ENCODE measurements around the gene PIEZO1. TPM values are rescaled to one million over a fixed set of nuclear protein-coding genes. Genes with fewer than 3 reads are reported as not detected.

The PIEZO1 gene
- total and polyA plus RNA-seq, 10 of the 15 experiments (the other 5 are each of a cell fraction or from before 2014, with no cell fraction given): 1.3 to 169 (median 33.4) TPM

DNA sequence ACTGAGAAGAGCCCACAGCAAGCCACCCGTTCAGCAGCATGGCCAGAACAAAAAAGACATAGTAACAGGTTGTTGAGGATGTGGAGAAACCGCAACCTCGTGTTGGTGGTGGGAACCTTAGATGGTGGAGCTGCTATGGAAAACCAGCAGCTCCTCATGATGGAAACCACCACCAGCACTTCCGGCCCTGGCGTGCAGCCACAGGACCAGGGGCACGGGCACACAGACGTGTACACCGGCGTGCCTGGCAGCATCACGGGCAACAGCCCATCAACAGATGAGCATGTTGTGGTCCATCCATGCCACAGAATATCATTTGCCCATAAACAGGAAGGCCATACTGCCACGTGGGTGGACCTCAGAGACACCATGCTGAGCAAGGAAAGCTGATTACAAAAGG is 66.8 kb downstream of the PIEZO1 start:
- TF ChIP-seq POLR2AphosphoS5 (IDR thresholded peaks at IDR 0.05; ENCODE audit: low read length) (peak; percentile 12; the same call in 1 of the 2 replicates), MEF2B (IDR thresholded peaks at IDR 0.05; ENCODE audit: partially characterized antibody, poor library complexity, severe bottlenecking) (no peak)
- Histone ChIP-seq H4K20me1 (ENCODE audit: control insufficient read depth, insufficient read depth) (no peaks in the 10 kb centered on the region), H3K4me3 (no peak overlapping the region), H3K9ac (ENCODE audit: control insufficient read depth, insufficient read depth, low read length) (no peak overlapping the region), H3K36me3 (ENCODE audit: control insufficient read depth in 2 of 2, insufficient read depth in 2 of 2, low read length in 1 of 2) (peaks cover 13 to 65% of the 10 kb centered on the region in 2 experiments), H2AFZ (ENCODE audit: control insufficient read depth, low read depth, low read length) (no peak overlapping the region), H3K79me2 (ENCODE audit: control insufficient read depth, insufficient read depth, low read length) (no peaks in the 10 kb centered on the region), H3K4me2 (ENCODE audit: control insufficient read depth, insufficient read depth) (no peak overlapping the region), H3K27ac (ENCODE audit: control insufficient read depth, insufficient read depth) (no peak overlapping the region), H3K9me3 (replicated peaks; ENCODE audit: control insufficient read depth, insufficient read depth, low read length) (no peaks in the 10 kb centered on the region), H3K27me3 (replicated peaks in 1 of 2; ENCODE audit: control insufficient read depth in 2 of 2, insufficient read depth in 2 of 2, low read length in 1 of 2) (no peaks in the 10 kb centered on the region), H3K4me1 (ENCODE audit: control insufficient read depth, insufficient read depth, low read length) (no peaks in the 10 kb centered on the region)
- no peak for ATAC-seq
- in situ Hi-C loops (cut with MboI) (no loop called here), intact Hi-C loops (cut with micrococcal nuclease; ENCODE audit: unreplicated experiment) (no loop called here)
- ChIA-PET POLR2A (interaction anchor here (0.5 kb wide), 1 partner anchor 52 kb away, joined by 6 read pairs; no protein-coding TSS in a partner anchor), CTCF (interaction anchor here (1.6 kb wide), 1 partner anchor 19 kb away, joined by 4 read pairs; no protein-coding TSS in a partner anchor), RAD21 (ENCODE audit: unreplicated experiment) (no interaction called here), SMC1A (ENCODE audit: uncharacterized antibody, unreplicated experiment) (no interaction called here)
- no peak for DNase-seq (ENCODE audit: low read depth, low spot score)
- 85% methylated on average over 11 of the region's 11 CpGs for WGBS (ENCODE audit: insufficient coverage, insufficient replicate concordance, low lambda C conversion rate, missing lambda C conversion rate)
- no peak for FAIRE-seq
- TSS peak; percentile 54 for BruUV-seq (replicated peaks)

DNA sequence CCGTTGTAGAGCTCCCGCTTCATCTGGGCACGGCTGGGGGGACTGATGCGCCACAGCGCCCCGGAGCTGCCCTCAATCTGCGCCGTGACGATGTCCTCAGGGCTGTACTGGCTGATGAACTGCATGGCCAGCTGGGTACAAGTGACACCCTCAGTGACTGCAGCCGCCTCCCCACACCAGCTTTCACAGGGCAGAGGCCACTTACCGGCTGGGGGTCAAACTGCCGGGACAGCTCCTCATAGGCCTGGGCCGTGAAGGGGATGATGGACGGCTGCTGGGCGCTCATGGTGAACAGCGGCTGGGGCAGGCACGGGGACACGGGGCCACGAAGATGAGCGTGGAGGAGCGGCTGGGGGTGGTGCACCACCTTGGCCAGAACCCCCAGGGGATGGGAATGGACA is 68.4 kb downstream of the PIEZO1 start:
- no peak overlapping the region for H3K4me2 ChIP-seq (ENCODE audit: control insufficient read depth, insufficient read depth)
- ChIA-PET CTCF (no interaction called here), POLR2A (no interaction called here), SMC1A (ENCODE audit: uncharacterized antibody, unreplicated experiment) (no interaction called here), RAD21 (ENCODE audit: unreplicated experiment) (no interaction called here)
- no peaks in the 10 kb centered on the region for H3K27me3 ChIP-seq (replicated peaks in 1 of 2; ENCODE audit: control insufficient read depth in 2 of 2, insufficient read depth in 2 of 2, low read length in 1 of 2)
- intact Hi-C loops (cut with micrococcal nuclease; ENCODE audit: unreplicated experiment) (no loop called here), in situ Hi-C loops (cut with MboI) (no loop called here)
- DNase-seq (ENCODE audit: low read depth, low spot score) (no peak), FAIRE-seq (no peak), ATAC-seq (no peak)
- BruUV-seq (replicated peaks): no TSS peak
- H3K9ac ChIP-seq (ENCODE audit: control insufficient read depth, insufficient read depth, low read length): no peak overlapping the region
- H3K79me2 ChIP-seq (ENCODE audit: control insufficient read depth, insufficient read depth, low read length): no peaks in the 10 kb centered on the region
- H4K20me1 ChIP-seq (ENCODE audit: control insufficient read depth, insufficient read depth): no peaks in the 10 kb centered on the region
- H3K4me3 ChIP-seq: no peak overlapping the region
- peaks cover 13 to 54% of the 10 kb centered on the region in 2 experiments for H3K36me3 ChIP-seq (ENCODE audit: control insufficient read depth in 2 of 2, insufficient read depth in 2 of 2, low read length in 1 of 2)
- H2AFZ ChIP-seq (ENCODE audit: control insufficient read depth, low read depth, low read length): no peak overlapping the region
- H3K27ac ChIP-seq (ENCODE audit: control insufficient read depth, insufficient read depth): no peak overlapping the region
- 96% methylated on average over 20 of the region's 21 CpGs for WGBS (ENCODE audit: insufficient coverage, insufficient replicate concordance, low lambda C conversion rate, missing lambda C conversion rate)
- TF ChIP-seq SRF (IDR thresholded peaks at IDR 0.05; ENCODE audit: low read depth in 2 of 2, low read length in 2 of 2): no peak
- no peak for TF ChIP-seq SREBF1 (IDR thresholded peaks at IDR 0.05; ENCODE audit: low read length)
- TF ChIP-seq ZBED1 (IDR thresholded peaks at IDR 0.05; ENCODE audit: borderline replicate concordance): no peak
- no peak for TF ChIP-seq PAX5 (IDR thresholded peaks at IDR 0.05; ENCODE audit: borderline replicate concordance, low read depth, low read length)
- TF ChIP-seq, protein P1, sequence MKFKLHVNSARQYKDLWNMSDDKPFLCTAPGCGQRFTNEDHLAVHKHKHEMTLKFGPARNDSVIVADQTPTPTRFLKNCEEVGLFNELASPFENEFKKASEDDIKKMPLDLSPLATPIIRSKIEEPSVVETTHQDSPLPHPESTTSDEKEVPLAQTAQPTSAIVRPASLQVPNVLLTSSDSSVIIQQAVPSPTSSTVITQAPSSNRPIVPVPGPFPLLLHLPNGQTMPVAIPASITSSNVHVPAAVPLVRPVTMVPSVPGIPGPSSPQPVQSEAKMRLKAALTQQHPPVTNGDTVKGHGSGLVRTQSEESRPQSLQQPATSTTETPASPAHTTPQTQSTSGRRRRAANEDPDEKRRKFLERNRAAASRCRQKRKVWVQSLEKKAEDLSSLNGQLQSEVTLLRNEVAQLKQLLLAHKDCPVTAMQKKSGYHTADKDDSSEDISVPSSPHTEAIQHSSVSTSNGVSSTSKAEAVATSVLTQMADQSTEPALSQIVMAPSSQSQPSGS (IDR thresholded peaks at IDR 0.05; ENCODE audit: low read length): no peak
- no peak for TF ChIP-seq TARDBP (IDR thresholded peaks at IDR 0.05; ENCODE audit: borderline replicate concordance)
- TF ChIP-seq, protein P2, sequence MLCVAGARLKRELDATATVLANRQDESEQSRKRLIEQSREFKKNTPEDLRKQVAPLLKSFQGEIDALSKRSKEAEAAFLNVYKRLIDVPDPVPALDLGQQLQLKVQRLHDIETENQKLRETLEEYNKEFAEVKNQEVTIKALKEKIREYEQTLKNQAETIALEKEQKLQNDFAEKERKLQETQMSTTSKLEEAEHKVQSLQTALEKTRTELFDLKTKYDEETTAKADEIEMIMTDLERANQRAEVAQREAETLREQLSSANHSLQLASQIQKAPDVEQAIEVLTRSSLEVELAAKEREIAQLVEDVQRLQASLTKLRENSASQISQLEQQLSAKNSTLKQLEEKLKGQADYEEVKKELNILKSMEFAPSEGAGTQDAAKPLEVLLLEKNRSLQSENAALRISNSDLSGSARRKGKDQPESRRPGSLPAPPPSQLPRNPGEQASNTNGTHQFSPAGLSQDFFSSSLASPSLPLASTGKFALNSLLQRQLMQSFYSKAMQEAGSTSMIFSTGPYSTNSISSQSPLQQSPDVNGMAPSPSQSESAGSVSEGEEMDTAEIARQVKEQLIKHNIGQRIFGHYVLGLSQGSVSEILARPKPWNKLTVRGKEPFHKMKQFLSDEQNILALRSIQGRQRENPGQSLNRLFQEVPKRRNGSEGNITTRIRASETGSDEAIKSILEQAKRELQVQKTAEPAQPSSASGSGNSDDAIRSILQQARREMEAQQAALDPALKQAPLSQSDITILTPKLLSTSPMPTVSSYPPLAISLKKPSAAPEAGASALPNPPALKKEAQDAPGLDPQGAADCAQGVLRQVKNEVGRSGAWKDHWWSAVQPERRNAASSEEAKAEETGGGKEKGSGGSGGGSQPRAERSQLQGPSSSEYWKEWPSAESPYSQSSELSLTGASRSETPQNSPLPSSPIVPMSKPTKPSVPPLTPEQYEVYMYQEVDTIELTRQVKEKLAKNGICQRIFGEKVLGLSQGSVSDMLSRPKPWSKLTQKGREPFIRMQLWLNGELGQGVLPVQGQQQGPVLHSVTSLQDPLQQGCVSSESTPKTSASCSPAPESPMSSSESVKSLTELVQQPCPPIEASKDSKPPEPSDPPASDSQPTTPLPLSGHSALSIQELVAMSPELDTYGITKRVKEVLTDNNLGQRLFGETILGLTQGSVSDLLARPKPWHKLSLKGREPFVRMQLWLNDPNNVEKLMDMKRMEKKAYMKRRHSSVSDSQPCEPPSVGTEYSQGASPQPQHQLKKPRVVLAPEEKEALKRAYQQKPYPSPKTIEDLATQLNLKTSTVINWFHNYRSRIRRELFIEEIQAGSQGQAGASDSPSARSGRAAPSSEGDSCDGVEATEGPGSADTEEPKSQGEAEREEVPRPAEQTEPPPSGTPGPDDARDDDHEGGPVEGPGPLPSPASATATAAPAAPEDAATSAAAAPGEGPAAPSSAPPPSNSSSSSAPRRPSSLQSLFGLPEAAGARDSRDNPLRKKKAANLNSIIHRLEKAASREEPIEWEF (IDR thresholded peaks at IDR 0.05; ENCODE audit: insufficient replicate concordance, low read depth, low read length): no peak
- TF ChIP-seq CBX3 (IDR thresholded peaks at IDR 0.05; ENCODE audit: borderline replicate concordance, low read depth): no peak
- no peak for TF ChIP-seq NFYA (IDR thresholded peaks at IDR 0.05; ENCODE audit: borderline replicate concordance, low read depth, low read length)
- no peak for TF ChIP-seq ZNF622 (IDR thresholded peaks at IDR 0.05)
- no peaks in the 10 kb centered on the region for H3K9me3 ChIP-seq (replicated peaks; ENCODE audit: control insufficient read depth, insufficient read depth, low read length)
- H3K4me1 ChIP-seq (ENCODE audit: control insufficient read depth, insufficient read depth, low read length): no peaks in the 10 kb centered on the region

All from GM12878 (cell line).